Activated B cell treated with CpG ODN at 0.5 μM for 24 hours (primary cell): ENCODE results near the gene UTP11. TPM values are rescaled to one million over a fixed set of nuclear protein-coding genes. Genes with fewer than 3 reads are reported as not detected.
A peak's percentile ranks its signal among the peaks of the same experiment; 100 is the strongest.

Source experiments
- ATAC-seq: fragments of 200-7000 bp; cut with Tn5 transposase; one replicate; pipeline ENCODE4 v1.10.0; 2021; ENCODE audit warnings: low read depth, mild to moderate bottlenecking, moderate library complexity
- CTCF ChIA-PET: fragments of 350-600 bp; sonication (Branson Sonifier 250); formaldehyde crosslinking; loops from one replicate; lab custom pipeline; 2021; ENCODE audit warnings: antibody characterized with exemption; lab: Charles Lee
- POLR2A ChIA-PET: fragments of 350-600 bp; sonication (Branson Sonifier 250); formaldehyde crosslinking; loops from one replicate; lab custom pipeline; 2021; ENCODE audit warnings: antibody characterized with exemption; lab: Charles Lee
- DNase-seq: peaks from one replicate; pipeline ENCODE4 v3.0.0; 2022
- H3K27ac Mint-ChIP-seq: one replicate; pipeline ENCODE4 v1.8.0; 2020; ENCODE audit warnings: mixed read lengths
- H3K27me3 Mint-ChIP-seq: one replicate; pipeline ENCODE4 v1.8.0; 2021; ENCODE audit warnings: mixed read lengths
- H3K36me3 Mint-ChIP-seq: one replicate; pipeline ENCODE4 v1.8.0; 2021; ENCODE audit warnings: low read depth, mixed read lengths
- H3K4me1 Mint-ChIP-seq: one replicate; pipeline ENCODE4 v1.8.0; 2021; ENCODE audit warnings: mixed read lengths
- H3K4me3 Mint-ChIP-seq: one replicate; pipeline ENCODE4 v1.8.0; 2020; ENCODE audit warnings: mild to moderate bottlenecking, mixed read lengths
- H3K9me3 Mint-ChIP-seq: one replicate; pipeline ENCODE4 v1.8.0; 2020; ENCODE audit warnings: mixed read lengths
- CTCF ChIP-seq: fragments of 200-600 bp; IDR thresholded peaks from one replicate; pipeline ENCODE4 v1.8.0; 2022; ENCODE audit warnings: antibody characterized with exemption, mild to moderate bottlenecking
- intact Hi-C: fragments of 100-400 bp; cut with micrococcal nuclease; formaldehyde crosslinking; loops from one replicate; pipeline ENCODE4 v1.15.1; 2024
- total RNA-seq: library from RNA; stranded (reverse); gene quantifications from 2 replicates; pipeline ENCODE4 v1.2.3, GENCODE V29; 2022

Gene UTP11
- total RNA-seq, 1 donor from 2014 or later, result 26.1 TPM

- CTCF ChIA-PET, result interaction anchor here (1.2 to 1.6 kb wide), 2 partner anchors 24 to 28 kb away, joined by 3 to 7 read pairs; no protein-coding TSS in a partner anchor
- ATAC-seq, result no peak
Observed at GRCh38 chr1:38047603-38048141, 35.1 kb downstream of the UTP11 start.

GRCh38 chr1:38050397-38051078 lies 38.0 kb downstream of the UTP11 start:
- ATAC-seq, result no peak
- TF ChIP-seq CTCF, result no peak
- ChIA-PET CTCF (no interaction called here), POLR2A (no interaction called here)
- no peaks in the 10 kb centered on the region for H3K9me3 Mint-ChIP-seq
- H3K27me3 Mint-ChIP-seq, result no peaks in the 10 kb centered on the region
- no peaks in the 10 kb centered on the region for H3K36me3 Mint-ChIP-seq
- H3K4me1 Mint-ChIP-seq, result peaks cover 38% of the 10 kb centered on the region
- intact Hi-C loops, result loop anchor here (5.0 kb wide), 2 partner anchors 122 to 427 kb away; no protein-coding TSS in a partner anchor
- no peak overlapping the region for H3K4me3 Mint-ChIP-seq
- DNase-seq, result no peak
- no peak overlapping the region for H3K27ac Mint-ChIP-seq

More at GRCh38 chr1:38047603-38048141, 35.1 kb downstream of the UTP11 start:
- peaks cover 16% of the 10 kb centered on the region for H3K27me3 Mint-ChIP-seq
- POLR2A ChIA-PET, result interaction anchor here (0.6 to 4.5 kb wide), 7 partner anchors 15 to 428 kb away, joined by 3 to 32 read pairs (median 5); no protein-coding TSS in a partner anchor
- intact Hi-C loops, result loop anchor here (5.0 kb wide), 1 partner anchor 450 kb away; no protein-coding TSS in a partner anchor
- H3K9me3 Mint-ChIP-seq, result no peaks in the 10 kb centered on the region
- H3K4me1 Mint-ChIP-seq, result peaks cover 36% of the 10 kb centered on the region
- no peak for TF ChIP-seq CTCF
- H3K36me3 Mint-ChIP-seq, result no peaks in the 10 kb centered on the region
- peak overlapping the region; percentile 83 for H3K4me3 Mint-ChIP-seq
- peak overlapping the region; percentile 18 for H3K27ac Mint-ChIP-seq
- DNase-seq, result no peak

- no peak for ATAC-seq
- ChIA-PET CTCF (interaction anchor here (3.6 kb wide), 1 partner anchor 20 kb away, joined by 15 read pairs; no protein-coding TSS in a partner anchor), POLR2A (no interaction called here)
- no peak for TF ChIP-seq CTCF
- no peaks in the 10 kb centered on the region for H3K9me3 Mint-ChIP-seq
- H3K4me3 Mint-ChIP-seq, result no peak overlapping the region
- no peaks in the 10 kb centered on the region for H3K36me3 Mint-ChIP-seq
- no peak for DNase-seq
- H3K27me3 Mint-ChIP-seq, result no peaks in the 10 kb centered on the region
- intact Hi-C loops, result loop anchor here (5.0 kb wide), 2 partner anchors 121 to 426 kb away; no protein-coding TSS in a partner anchor
- H3K27ac Mint-ChIP-seq, result no peak overlapping the region
- H3K4me1 Mint-ChIP-seq, result peaks cover 37% of the 10 kb centered on the region
Observed at GRCh38 chr1:38051079-38051543, 38.6 kb downstream of the UTP11 start.

- POLR2A ChIA-PET, result interaction anchor here (0.6 to 2.2 kb wide), 4 partner anchors 9 to 422 kb away, joined by 3 to 19 read pairs (median 8); no protein-coding TSS in a partner anchor
- Mint-ChIP-seq H3K4me1 (peaks cover 35% of the 10 kb centered on the region), H3K36me3 (no peaks in the 10 kb centered on the region), H3K4me3 (peak overlapping the region; percentile 26), H3K27ac (peak overlapping the region; percentile 63), H3K9me3 (no peaks in the 10 kb centered on the region), H3K27me3 (no peaks in the 10 kb centered on the region)
- intact Hi-C loops, result loop anchor here (1.0 to 5.0 kb wide), 3 partner anchors 9 to 424 kb away; no protein-coding TSS in a partner anchor
- CTCF ChIA-PET, result interaction anchor here (1.2 to 3.6 kb wide), 2 partner anchors 19 to 99 kb away, joined by 3 to 15 read pairs; no protein-coding TSS in a partner anchor
- TF ChIP-seq CTCF, result no peak
- ATAC-seq (peak; percentile 92), DNase-seq (peak; percentile 47)
Observed at GRCh38 chr1:38052750-38053415, 40.3 kb downstream of the UTP11 start.
